Caco-2 (cell line): ENCODE results near the gene FILIP1. TPM values are rescaled to one million over a fixed set of nuclear protein-coding genes. Genes with fewer than 3 reads are reported as not detected.
A peak's percentile ranks its signal among the peaks of the same experiment; 100 is the strongest.

Experiments used
- BruUV-seq: library from RNA; stranded (reverse); fragments of 400-500 nt; replicated peaks from 2 replicates; lab custom pipeline; 2021; lab: Mats Ljungman, UMichigan
- CTCF ChIA-PET: fragments of 300-600 bp; sonication (Branson Sonifier 250); formaldehyde crosslinking; loops from one replicate; lab custom pipeline; 2022; ENCODE audit warnings: antibody characterized with exemption; lab: Charles Lee
- POLR2A ChIA-PET: fragments of 300-600 bp; sonication (Branson Sonifier 250); formaldehyde crosslinking; loops from one replicate; lab custom pipeline; 2022; ENCODE audit warnings: antibody characterized with exemption; lab: Charles Lee
- DNase-seq, 2 experiments: peaks; one replicate each; pipeline versions ENCODE4 v3.0.0 to v3.0.0-alpha.2; 2020 to 2022
- H3K27me3 ChIP-seq: replicated peaks from 2 replicates; pipeline ENCODE4 v1.6.0; 2011; ENCODE audit warnings: low read length; ENCODE audit not compliant: control insufficient read depth, insufficient read depth
- H3K36me3 ChIP-seq: 2 replicates; pipeline ENCODE4 v1.5.1; 2011; ENCODE audit warnings: low read length; ENCODE audit not compliant: control insufficient read depth, insufficient read depth
- H3K4me1 ChIP-seq: fragments of 250-450 bp; sonication (Bioruptor Pico); 2 replicates; pipeline ENCODE4 v1.5.1; 2020; ENCODE audit warnings: mild to moderate bottlenecking
- H3K4me3 ChIP-seq: 2 replicates; pipeline ENCODE4 v1.5.1; 2011; ENCODE audit warnings: low read depth, mild to moderate bottlenecking, control low read depth, low read length
- H3K9me3 ChIP-seq: fragments of 250-450 bp; sonication (Bioruptor Pico); 2 replicates; pipeline ENCODE4 v1.5.1; 2020; ENCODE audit warnings: mild to moderate bottlenecking, moderate library complexity
- H3K27ac Mint-ChIP-seq: one replicate; pipeline ENCODE4 v1.8.0; 2022; ENCODE audit warnings: mixed read lengths; ENCODE audit not compliant: unreplicated experiment
- H3K27me3 Mint-ChIP-seq: one replicate; pipeline ENCODE4 v1.8.0; 2022; ENCODE audit warnings: mixed read lengths; ENCODE audit not compliant: insufficient read depth, unreplicated experiment
- H3K36me3 Mint-ChIP-seq: one replicate; pipeline ENCODE4 v1.8.0; 2022; ENCODE audit warnings: mild to moderate bottlenecking, mixed read lengths; ENCODE audit not compliant: insufficient read depth, unreplicated experiment
- H3K4me1 Mint-ChIP-seq: one replicate; pipeline ENCODE4 v1.8.0; 2022; ENCODE audit warnings: low read depth, mixed read lengths; ENCODE audit not compliant: unreplicated experiment
- H3K4me3 Mint-ChIP-seq: one replicate; pipeline ENCODE4 v1.8.0; 2022; ENCODE audit warnings: mild to moderate bottlenecking, moderate library complexity, mixed read lengths; ENCODE audit not compliant: unreplicated experiment
- H3K9me3 Mint-ChIP-seq: one replicate; pipeline ENCODE4 v1.8.0; 2022; ENCODE audit warnings: mixed read lengths; ENCODE audit not compliant: unreplicated experiment
- CTCF ChIP-seq, 2 experiments: fragments of 200-600 bp in 1 of 2; IDR thresholded peaks; 1 replicate in 1 of 2; 2 replicates in 1 of 2; pipeline versions ENCODE4 v1.5.1 to v1.8.0; 2011 to 2022; ENCODE audit warnings: antibody characterized with exemption in 1 of 2, control low read depth in 1 of 2, inconsistent platforms in 1 of 2, low read depth in 1 of 2, low read length in 1 of 2, mild to moderate bottlenecking in 1 of 2, moderate library complexity in 1 of 2; ENCODE audit not compliant: insufficient read depth in 1 of 2, severe bottlenecking in 1 of 2, unreplicated experiment in 1 of 2
- intact Hi-C: fragments of 100-400 bp; cut with micrococcal nuclease; formaldehyde crosslinking; loops from one replicate; pipeline ENCODE4 v1.10.0; 2022; ENCODE audit not compliant: unreplicated experiment
- total RNA-seq: library from RNA; stranded (reverse); gene quantifications from 2 replicates; pipeline ENCODE4 v1.2.3, GENCODE V29; 2022

FILIP1 gene
- total RNA-seq, 1 experiment from 2014 or later, result 0.07 TPM

- BruUV-seq, result no TSS peak
- Mint-ChIP-seq H3K4me1 (no peaks in the 10 kb centered on the region), H3K9me3 (no peaks in the 10 kb centered on the region), H3K4me3 (no peak overlapping the region), H3K27ac (no peak overlapping the region), H3K36me3 (peaks cover 6% of the 10 kb centered on the region), H3K27me3 (no peaks in the 10 kb centered on the region)
- no peaks in the 10 kb centered on the region for H3K27me3 ChIP-seq
- H3K4me1 ChIP-seq, result peaks cover 4% of the 10 kb centered on the region; the same call in 1 of the 2 replicates
- no peaks in the 10 kb centered on the region; the same call in none of the 2 replicates for H3K36me3 ChIP-seq
- peak in 1 of 2 experiments; percentile 34 for DNase-seq
- H3K9me3 ChIP-seq, result 0 out of 2 replicates have a peak, but pooled peaks cover 5% of the 10 kb centered on the region
- ChIA-PET CTCF (no interaction called here), POLR2A (no interaction called here)
- intact Hi-C loops, result no loop called here
- no peak for TF ChIP-seq CTCF (IDR thresholded peaks at IDR 0.05; ENCODE audit: insufficient read depth in 1 of 2, low read depth in 1 of 2, low read length in 1 of 2, severe bottlenecking in 1 of 2, unreplicated experiment in 1 of 2)
- no peak overlapping the region for H3K4me3 ChIP-seq
Measured at GRCh38 chr6:75272145-75272840, 221.3 kb downstream of the FILIP1 start.

- no peak for DNase-seq
- no peaks in the 10 kb centered on the region for H3K27me3 ChIP-seq
- H3K9me3 ChIP-seq, result 0 out of 2 replicates have a peak, but pooled peaks cover 4% of the 10 kb centered on the region
- no peak overlapping the region for H3K4me3 ChIP-seq
- TF ChIP-seq CTCF (IDR thresholded peaks at IDR 0.05; ENCODE audit: insufficient read depth in 1 of 2, low read depth in 1 of 2, low read length in 1 of 2, severe bottlenecking in 1 of 2, unreplicated experiment in 1 of 2), result no peak
- ChIA-PET POLR2A (no interaction called here), CTCF (no interaction called here)
- H3K36me3 ChIP-seq, result no peaks in the 10 kb centered on the region; the same call in 1 of the 2 replicates
- peaks cover 6% of the 10 kb centered on the region for H3K36me3 Mint-ChIP-seq
- H3K27me3 Mint-ChIP-seq, result no peaks in the 10 kb centered on the region
- H3K4me3 Mint-ChIP-seq, result no peak overlapping the region
- no peak overlapping the region for H3K27ac Mint-ChIP-seq
- intact Hi-C loops, result no loop called here
- peaks cover 4% of the 10 kb centered on the region; the same call in 1 of the 2 replicates for H3K4me1 ChIP-seq
- no peaks in the 10 kb centered on the region for H3K9me3 Mint-ChIP-seq
- no TSS peak for BruUV-seq
- H3K4me1 Mint-ChIP-seq, result no peaks in the 10 kb centered on the region
Measured at GRCh38 chr6:75268988-75269354, 224.6 kb downstream of the FILIP1 start.

- Histone ChIP-seq H3K4me3 (no peak overlapping the region), H3K4me1 (peaks cover 4% of the 10 kb centered on the region; the same call in 1 of the 2 replicates), H3K27me3 (no peaks in the 10 kb centered on the region), H3K9me3 (no peaks in the 10 kb centered on the region), H3K36me3 (no peaks in the 10 kb centered on the region; the same call in 1 of the 2 replicates)
- H3K9me3 Mint-ChIP-seq, result no peaks in the 10 kb centered on the region
- no peak overlapping the region for H3K4me3 Mint-ChIP-seq
- DNase-seq, result no peak
- TF ChIP-seq CTCF (IDR thresholded peaks at IDR 0.05; ENCODE audit: insufficient read depth in 1 of 2, low read depth in 1 of 2, low read length in 1 of 2, severe bottlenecking in 1 of 2, unreplicated experiment in 1 of 2), result no peak
- no peaks in the 10 kb centered on the region for H3K4me1 Mint-ChIP-seq
- H3K36me3 Mint-ChIP-seq, result peaks cover 6% of the 10 kb centered on the region
- POLR2A ChIA-PET, result no interaction called here
- CTCF ChIA-PET, result interaction anchor here (0.8 to 1.2 kb wide), 2 partner anchors 29 to 237 kb away, joined by 3 read pairs; no protein-coding TSS in a partner anchor
- no peak overlapping the region for H3K27ac Mint-ChIP-seq
- BruUV-seq, result no TSS peak
- intact Hi-C loops, result no loop called here
- no peaks in the 10 kb centered on the region for H3K27me3 Mint-ChIP-seq
Measured at GRCh38 chr6:75268121-75268987, 225.2 kb downstream of the FILIP1 start.
